Activated CD8-positive, alpha-beta memory T cell treated with anti-CD3 and anti-CD28 coated beads, Interleukin-2, amount 50 U/mL, for 24 hours (primary cell): Measurements from ENCODE around the gene CCDC12.

Experiments
- DNase-seq: peaks from one replicate; pipeline ENCODE4 v3.0.0-alpha.2; 2020; ENCODE audit errors: extremely low read depth

The CCDC12 gene

DNA sequence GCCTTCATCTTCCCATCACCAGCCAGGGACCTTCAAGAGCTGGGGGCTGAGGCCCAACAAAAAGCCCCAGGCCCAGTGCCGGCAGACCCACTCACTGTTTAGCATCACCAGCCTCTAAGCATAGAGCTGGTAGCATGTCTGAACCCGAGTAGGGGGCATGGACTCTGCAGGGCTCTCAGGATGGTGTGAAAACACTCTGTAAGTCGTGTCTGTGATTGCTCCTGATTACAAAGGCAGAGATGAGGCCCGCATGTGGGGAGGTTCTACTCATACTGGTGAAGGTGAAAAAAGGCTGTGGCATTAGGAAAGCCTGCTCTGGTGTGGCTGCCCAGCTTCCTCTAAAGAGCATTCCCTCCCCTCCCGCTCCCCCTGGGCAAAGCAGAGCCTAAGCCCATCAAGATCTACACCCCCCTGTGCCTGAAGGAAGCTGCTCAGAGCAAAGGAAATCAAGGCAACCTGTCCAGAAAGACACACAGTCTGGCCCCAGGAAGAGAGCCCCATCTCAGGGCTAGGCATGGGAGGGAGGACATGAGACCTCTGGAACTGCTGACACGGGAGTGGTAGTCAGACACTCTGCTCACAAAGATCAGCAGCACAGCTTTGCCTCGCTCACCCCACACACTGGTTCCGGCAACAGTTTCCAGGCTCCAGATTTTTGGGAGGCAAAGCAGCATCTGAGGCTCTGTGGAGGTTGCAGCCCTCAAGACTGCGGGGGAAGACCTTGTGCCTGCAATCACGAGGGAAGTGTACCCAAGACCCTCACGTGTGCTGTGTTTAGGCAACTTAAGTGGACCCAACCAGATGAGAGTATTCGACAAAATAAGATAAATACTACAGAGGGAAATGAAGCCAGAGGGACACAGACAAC lies 36.7 kb downstream of the CCDC12 start:
- no peak for DNase-seq

DNA sequence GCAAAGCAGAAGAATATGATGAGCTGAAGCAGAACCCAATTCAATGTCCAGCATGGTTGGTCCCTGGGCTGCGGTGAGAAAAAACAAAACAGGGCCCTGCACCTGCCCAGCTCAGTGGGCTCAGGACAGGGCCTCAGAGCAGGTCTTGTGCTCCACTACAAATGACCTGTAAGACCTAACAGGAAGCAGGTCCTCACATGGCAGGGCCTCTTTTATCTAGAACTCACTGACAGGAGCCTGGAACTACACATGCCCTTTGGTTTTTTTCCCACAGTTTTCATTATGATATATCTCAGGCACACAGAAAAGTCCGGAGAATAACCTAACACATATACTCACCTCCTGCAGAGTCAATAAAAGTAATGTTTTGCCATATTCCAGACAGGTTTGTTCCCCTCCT lies 38.4 kb downstream of the CCDC12 start:
- no peak for DNase-seq

DNA sequence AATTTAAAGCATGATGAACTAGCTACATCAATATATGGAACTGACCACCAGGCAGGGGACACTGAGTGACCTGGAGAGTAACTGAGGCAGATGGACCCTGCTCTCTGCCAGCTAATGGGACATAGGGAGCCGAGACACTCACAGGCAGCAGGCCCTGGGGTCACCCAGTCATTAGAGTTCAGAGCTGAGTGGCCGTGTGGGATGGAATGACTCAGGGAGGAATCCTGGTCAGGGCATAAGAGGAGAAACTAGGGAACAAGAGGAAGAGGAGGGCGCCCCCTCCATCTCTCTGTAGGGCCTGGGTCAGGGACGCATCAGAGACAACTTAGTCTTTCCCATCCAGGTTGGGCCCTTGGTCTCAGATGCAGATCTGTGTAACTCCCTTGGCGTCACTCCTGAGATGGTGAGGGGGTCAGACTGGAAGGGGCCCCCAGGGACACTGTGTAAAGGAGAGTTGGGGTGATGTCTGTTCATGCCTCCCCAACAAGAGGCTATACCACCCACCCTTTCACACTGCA lies 39.8 kb downstream of the CCDC12 start:
- no peak for DNase-seq

DNA sequence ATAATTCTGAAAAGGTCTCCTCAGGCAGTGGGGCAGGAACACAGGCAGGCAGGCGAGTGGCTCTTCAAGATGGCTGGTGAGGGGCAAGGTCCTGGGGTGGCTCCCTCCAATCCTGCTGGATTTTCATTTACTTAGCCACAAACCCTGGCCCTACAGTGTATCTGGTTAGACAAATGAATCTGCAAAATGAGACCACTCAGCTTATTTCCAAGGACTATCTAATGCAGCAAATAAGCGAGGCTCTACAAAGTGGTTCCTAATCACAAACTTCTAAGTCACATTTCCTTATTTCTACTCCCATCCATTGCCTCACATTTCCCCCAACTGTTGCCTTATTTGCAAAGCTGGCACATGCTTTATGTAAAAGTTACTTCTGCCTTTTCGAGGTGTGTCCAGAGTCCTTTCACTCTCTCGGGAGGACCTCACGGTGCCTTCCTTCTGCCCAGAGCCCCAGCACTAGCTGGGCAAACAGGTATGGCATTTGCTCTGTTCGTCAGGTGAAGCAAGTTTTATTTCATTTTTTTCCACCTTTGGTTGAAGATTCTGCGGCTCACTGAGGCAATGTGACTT lies 40.5 kb downstream of the CCDC12 start:
- no peak for DNase-seq

DNA sequence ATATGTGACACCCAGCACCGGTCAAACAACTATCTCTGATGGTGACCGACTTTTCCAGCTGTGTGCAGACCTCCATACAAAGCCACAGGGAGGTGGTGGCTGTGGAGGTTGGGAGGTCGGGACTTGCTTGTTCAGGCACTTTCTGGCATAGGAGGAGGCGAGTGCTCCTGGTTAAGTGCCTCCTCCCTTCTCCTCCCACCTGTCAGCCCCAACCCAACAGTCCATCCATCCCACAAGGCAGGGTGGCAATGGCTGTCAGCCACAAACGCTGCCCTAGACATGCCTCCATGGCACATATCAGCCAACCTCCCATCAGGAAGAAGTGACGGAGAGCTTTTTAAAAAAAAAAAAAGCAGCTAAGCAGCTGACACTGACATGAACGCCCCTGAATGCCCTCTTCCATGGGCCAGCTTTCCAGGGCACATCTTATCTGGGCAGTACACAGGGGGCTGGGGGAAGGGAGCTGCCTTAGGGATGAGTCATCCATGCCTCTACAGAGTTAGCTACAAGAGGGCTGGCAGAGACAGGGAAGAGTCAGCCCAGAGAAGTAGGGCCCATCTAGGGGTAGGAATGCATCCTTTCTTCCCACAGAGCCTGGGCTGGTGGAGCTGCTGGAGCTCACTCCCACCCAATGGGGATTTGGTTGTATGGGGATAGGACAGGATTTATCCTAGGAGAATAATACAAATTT lies 41.2 kb downstream of the CCDC12 start:
- DNase-seq = no peak

DNA sequence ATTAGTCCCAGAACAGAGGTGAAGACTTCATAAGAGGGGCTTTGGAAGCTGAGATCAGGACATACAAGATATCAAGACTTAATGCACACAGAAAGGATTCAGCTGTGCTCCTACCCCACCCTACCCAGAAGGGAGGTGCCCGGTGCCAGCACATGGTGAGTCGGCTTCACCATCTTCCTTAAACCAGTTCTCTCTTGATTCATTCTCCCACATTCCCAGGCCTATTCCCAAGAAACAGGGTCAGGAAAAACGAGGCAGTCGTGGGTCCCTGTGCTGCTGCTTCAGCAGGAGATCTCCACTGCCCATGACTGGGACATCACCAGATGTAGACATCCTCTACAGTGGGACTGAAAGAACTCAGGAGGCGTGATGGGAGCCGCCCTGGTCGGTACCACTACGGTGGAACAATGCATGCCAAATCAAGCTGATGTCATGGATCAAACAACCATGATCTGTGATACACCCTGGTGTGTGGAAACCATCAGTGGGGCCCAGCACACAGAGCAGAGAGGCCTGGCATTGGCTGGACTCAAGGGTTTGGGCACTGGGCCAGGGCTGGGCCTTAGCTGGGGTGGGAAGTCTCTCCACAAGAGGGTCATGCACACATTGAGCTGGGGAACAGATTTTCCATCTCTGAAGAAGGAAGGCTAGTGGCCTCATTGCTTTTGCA lies 41.9 kb downstream of the CCDC12 start:
- no peak for DNase-seq

DNA sequence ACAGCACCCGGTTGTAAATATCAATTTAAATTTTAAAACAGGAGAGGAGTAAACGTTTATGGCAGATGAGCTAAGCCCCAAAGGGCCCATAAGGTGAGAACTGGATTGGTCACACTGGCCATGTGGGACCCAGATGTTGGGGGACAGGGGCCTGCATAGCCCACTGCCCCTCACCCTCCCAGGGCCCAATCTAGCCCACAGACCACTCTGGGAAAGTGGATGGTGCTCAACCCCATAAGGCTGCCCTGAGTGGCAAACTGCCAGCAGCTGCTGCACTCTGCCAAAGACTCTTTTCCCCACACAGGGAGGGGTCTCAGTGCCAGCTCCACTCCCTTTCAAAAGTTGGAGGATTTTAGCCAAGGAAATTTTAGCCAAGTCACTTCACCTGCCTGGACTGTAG lies 42.5 kb downstream of the CCDC12 start:
- DNase-seq = no peak

DNA sequence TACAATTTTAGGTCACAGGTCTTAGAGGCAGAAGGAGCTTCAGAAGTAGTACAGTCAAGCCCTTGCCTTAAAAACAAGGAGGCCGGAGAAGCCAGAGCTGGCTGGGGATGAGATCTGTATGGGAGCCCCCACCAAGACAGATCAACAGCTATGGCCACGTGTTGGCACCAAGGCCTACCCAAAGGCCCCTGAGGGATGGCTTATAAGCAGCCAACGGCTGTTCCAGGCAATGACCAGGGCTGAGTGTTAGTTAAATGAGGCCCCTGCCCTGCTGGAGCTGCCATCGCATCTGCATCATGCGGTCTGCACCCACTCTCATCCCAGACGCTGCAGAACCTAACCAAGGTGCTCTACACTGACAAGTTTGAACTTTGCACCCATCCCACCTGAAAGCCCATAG lies 43.3 kb downstream of the CCDC12 start:
- no peak for DNase-seq

DNA sequence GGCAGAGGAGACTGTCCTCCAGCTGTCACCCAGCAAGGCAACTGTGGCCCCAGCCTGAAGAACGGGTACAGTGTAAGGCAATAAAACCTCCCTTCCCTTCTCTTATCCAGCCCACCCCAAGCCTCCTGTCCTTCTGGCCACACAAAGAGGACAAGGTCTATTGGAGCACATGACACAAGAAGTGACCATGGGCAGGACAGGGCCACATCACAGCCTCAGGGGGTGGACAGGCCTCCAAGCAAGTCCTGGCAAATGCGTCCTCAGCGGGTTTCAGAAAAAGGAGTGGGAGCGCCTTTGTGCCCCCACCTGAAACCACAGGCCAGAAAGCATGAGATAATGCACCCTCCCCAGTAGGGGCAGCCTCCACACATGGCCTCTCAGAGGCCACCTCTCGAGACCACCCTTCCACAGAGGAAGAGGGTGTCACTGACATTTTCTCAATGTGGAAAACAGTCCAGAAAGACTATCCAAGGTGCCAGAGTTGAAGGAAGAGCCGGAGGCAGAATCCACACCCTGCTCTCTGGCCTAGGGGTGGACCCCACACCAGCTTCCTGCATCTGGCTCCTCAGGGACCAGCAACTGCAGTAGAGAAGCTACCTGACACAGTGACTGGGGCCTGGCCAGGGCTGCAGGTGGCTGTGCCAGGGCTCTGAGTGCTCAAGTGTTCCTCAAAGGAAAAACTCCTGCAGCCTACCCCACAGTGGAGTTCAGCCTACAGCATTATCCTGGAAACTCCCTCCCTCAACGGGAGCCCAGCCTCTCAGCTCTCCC lies 43.9 kb downstream of the CCDC12 start:
- DNase-seq = no peak

DNA sequence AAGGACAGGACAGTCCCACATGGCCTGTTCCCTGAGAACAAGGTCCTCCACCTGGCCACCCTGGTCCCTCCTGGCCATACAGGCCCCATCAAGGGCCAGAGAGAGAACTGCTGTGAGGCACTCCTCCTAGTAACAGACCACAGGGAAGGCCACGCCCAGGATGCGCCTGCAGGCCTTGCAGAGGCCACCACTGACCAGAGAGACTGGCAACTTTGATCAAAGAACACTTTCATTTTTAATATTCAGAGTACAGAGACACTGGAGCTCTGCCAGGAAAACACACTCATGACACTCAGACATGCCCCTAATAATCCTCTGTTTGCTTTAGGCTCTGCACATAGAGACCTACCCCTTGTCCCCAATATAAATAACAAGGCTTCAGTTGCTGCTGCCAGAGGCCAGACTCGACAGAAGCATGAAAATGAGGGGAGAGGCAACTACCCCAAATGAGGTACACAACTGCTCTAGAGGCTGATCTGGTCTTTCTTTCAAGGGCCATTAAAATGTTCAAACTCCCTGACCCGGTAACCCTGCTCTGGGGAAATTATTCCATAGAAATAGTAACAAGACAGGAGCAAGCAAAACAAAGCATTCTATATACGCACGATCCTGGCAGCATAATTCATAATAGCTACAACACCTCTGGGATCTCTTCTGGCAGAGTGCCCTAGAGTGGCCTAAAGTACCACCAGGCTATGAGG lies 44.8 kb downstream of the CCDC12 start:
- DNase-seq = no peak

DNA sequence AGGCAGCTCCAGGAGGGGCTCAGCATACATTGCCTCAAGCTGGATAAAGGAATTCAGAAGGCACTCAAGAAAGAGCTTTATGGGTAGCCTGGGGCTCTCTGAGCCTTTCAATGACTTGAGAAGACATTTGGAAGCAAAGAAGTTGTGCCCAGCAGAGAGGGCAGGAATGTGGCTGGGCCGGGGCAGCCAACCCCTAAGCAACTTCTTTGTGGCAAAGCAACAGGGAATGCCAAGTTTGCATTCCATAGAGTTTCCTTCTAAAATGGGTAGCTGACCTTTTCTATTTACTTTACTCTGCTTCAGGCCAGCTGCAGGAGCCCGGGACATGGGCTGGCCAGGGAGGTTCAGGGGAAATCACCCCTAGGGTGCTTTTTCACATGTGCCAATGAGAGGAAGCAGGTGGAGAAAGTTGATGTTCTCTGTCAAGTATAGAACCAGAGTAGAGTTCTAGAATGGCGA lies 45.6 kb downstream of the CCDC12 start:
- DNase-seq = no peak

DNA sequence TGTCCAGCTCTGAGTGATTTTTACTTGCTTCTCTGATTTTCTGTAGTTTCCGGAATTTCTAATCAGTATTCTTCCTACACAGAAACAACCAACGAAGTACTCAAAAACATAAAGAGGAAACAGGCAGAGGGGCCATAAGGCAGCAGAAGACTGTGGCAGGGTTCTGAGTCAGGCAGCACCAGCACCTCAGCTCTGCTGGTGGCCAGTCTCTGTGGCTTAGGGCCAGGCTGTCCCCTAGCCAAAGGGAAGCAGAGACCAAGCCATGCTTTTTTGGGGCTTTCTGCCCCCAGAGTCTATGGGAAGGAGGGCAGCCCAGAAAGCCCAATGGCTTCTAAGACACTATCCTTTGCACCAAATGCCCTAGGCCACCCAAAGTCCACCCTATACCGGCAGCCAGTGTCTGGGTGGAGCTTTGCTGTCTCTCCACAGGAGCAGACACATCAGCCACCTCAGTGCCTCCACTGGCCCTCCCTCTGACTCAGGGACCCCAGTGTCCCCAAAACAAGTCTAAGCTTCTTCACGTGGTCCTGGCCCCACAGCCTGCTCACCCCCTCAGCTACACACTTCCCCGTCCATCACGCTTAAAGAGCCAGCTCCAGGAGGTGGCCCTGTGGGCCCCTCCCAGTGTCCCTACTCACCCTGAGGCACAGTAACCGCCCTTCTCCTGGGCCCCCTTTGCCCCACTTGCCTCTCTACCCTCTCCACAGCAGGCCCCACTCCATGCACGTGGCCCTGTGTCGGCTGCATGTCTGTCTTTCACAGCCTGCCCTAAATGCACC lies 46.2 kb downstream of the CCDC12 start:
- no peak for DNase-seq

DNA sequence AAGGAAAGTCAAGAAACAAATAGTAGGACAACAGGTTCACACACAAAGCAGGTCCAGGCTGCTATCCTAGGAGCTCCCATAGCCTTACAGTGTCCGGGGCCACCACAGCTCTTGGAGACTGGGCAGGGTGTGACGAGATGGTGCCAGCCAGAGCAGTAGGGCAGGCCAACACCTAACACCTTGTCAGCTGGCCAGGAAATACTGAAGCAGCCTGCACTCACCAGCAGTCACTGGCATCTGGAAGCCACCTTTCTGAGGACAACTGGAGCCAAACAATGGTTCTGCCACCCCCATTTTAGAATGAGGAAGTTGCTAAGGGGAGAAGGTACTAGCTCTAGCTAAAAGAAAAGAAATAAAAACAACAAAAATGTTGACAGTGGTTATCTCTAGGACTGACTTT lies 47.2 kb downstream of the CCDC12 start:
- no peak for DNase-seq

DNA sequence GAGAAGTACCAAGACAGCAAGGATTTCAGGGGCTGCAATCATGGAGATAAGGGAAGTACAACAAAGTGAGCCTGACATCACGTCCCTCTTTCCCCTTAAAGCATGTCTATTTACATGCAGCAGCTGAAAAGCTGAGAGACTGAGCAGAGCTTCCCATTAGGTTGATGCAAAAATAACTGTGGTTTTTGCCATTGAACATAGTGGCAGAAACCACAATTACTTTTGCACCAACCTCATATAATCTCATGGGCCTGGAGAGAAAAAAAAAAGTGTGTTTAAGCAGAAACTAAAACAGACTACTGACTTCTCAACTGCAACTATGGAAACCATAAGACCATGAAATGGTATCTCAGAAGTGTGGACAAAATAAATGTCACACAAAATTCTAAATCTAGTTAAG lies 48.3 kb downstream of the CCDC12 start:
- no peak for DNase-seq

DNA sequence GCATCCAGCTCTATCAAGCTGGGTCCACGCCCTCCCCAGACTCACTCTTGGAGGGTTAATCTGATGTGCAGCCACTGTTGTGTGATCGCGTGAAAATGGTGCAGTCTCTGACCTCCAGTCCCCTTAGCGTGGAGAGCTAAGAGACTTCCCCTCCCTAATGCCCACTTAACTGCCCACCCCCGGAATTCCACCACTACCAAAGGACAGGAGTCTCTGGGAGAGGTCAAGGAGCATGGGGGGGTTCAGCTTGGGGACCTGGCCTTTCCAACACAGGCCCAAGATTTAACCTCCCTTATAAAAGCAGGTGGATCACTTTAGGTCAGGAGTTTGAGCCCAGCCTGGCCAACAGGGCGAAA lies 48.8 kb downstream of the CCDC12 start:
- no peak for DNase-seq

DNA sequence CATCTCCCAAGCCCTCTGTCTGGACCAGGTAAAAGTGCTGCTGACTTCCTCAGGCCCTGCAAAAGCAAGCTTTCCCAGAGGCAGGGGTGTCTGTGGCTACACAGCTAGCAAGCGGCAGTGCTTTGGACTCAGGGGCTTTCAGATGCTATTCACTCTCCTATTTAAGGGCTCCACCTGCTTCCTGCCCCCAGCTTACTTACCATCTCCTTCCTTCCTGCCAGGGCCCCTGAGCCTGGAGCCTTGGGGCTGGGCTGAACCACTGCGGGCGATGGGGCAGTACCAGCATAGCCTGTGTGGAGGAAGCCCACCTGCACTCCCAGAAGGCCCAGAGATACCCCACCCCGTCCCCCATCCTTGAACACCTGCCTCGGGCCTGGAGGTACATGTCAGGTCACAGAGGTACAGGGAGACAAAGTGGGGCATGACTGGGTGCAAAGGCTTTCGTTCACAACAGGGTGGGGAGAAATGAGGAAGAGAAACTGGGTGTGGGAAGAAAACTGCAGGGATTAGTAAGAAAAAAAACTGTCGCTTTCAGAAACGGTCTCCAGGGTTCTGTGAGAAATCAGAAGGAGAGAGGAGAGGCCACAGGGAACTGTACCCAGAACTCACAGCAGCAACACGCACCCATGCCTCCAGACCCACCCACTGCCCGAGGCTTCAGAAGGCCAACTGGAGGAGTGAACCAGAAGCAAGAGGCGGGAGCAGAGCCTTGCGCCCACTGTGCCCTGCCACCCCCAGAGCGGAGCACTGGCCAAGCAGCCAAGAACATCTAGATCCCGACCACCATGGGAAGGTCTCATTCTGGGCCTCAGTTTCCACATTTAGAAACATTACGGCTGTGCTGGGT lies 49.5 kb downstream of the CCDC12 start:
- DNase-seq = no peak

DNA sequence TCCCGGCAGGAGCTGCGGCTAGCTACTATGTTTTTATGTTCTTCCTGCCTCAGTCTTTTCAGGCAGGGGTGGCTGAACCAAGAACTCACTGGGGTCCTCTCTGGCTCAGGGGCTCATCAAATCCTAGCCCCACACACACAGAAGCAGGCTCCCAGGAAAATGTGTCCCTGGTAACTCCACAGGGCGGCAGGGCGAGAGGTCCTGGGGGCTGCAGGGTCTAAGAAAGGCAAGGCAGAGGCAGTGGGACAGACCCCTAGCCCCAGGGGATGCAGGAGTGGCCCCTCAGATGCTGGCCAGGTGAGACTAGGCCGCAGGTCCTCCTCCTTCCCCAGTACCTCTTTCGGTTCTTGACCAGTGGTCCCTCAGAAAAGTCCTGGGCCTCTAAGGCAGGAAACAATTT lies 50.1 kb downstream of the CCDC12 start:
- no peak for DNase-seq

DNA sequence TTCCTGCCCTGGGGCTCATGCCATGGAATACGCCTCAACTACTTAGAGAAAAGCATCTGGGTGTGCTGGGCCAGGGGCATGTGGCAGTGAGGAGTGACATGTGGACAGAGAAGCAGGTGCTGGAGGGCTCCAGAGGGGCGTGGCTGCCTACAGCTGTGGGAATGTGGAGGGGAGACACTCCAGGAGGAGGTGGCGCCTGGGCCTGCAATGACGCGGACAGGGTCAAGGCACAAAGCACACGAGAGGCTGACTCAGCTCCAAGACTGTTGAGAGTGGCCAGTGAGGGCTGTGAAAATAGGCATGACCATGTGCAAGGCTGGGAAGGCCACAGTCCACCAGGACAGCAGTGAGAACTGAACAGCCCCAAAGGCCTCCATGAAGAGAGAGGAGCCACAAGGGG lies 50.5 kb downstream of the CCDC12 start:
- DNase-seq = no peak

DNA sequence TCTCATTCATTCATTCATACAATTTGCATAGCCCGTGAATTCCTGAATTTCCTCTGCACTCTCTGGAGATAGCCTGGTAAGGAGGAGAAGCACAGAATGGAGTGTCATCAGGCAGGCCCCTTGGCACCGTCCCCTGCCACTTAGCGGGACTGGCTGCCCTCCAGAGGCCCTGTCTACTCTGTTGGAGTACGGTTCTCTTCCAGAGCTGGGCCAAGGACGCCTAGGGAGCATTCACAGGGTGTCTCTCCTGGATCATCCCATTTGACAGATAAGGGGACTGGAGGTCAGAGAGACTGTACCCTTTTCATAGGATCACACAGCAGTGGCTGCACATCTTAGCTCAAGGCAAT lies 51.0 kb downstream of the CCDC12 start:
- no peak for DNase-seq
